Ectodermal cell (in vitro differentiated cells): ENCODE data around the gene SSC5D.

ENCODE experiments used
- H3K27ac ChIP-seq: 2 replicates; pipeline ENCODE4 v1.7.0; 2013; ENCODE audit warnings: mild to moderate bottlenecking, low read depth, low read length; ENCODE audit not compliant: insufficient read depth, poor library complexity, severe bottlenecking
- H3K27me3 ChIP-seq: 2 replicates; pipeline ENCODE4 v1.7.0; 2013; ENCODE audit warnings: mild to moderate bottlenecking, low read length; ENCODE audit not compliant: insufficient read depth, control insufficient read depth, poor library complexity, severe bottlenecking
- H3K36me3 ChIP-seq: one replicate; pipeline ENCODE4 v1.7.0; 2013; ENCODE audit warnings: low read length; ENCODE audit not compliant: control insufficient read depth, insufficient read depth
- H3K4me1 ChIP-seq: one replicate; pipeline ENCODE4 v1.7.0; 2013; ENCODE audit warnings: low read length; ENCODE audit not compliant: control insufficient read depth, insufficient read depth
- H3K4me3 ChIP-seq: 2 replicates; pipeline ENCODE4 v1.7.0; 2013; ENCODE audit warnings: low read depth, low read length, control low read depth; ENCODE audit not compliant: insufficient read depth
- H3K9me3 ChIP-seq: 2 replicates; pipeline ENCODE4 v1.7.0; 2013; ENCODE audit warnings: mild to moderate bottlenecking, low read length, moderate library complexity; ENCODE audit not compliant: control insufficient read depth
- WGBS, 2 experiments: methylation state at CpG; one replicate each; pipeline ENCODE4 v1.1.7; 2013; ENCODE audit warnings: missing lambda C conversion rate in 2 of 2; 5-methylcytosine and 5-hydroxymethylcytosine counted together

SSC5D gene

DNA sequence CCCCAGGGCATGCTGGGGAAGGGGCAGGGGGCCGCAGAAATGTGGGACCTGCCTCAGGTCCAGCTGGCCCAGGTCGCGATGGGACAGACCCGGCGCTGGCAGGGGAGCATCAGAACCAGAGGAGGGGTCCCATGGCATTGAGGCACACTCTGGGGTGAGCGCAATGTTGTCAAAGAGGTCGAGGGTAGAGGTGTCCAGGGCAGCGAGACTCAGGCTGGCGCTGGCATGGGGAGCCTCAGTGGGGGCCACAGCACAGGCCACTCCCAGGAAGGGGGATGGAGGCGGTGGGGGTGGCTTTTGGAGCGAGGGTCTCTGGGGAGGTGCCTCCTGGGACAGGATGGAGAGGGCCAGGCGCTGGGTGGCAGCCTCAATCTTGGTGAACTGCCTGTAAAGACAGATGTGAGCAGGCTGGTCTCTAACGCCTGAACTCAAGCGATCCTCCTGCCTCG, 24.6 kb upstream of the SSC5D start:
- H3K27me3 ChIP-seq = peaks cover 33% of the 10 kb centered on the region
- H3K36me3 ChIP-seq = no peaks in the 10 kb centered on the region
- no peak overlapping the region for H3K4me3 ChIP-seq
- peaks cover 19% of the 10 kb centered on the region for H3K4me1 ChIP-seq
- WGBS, 2 experiments = 78 to 82% methylated on average over 15 of the region's 15 CpGs
- H3K9me3 ChIP-seq = no peaks in the 10 kb centered on the region
- H3K27ac ChIP-seq = no peak overlapping the region

DNA sequence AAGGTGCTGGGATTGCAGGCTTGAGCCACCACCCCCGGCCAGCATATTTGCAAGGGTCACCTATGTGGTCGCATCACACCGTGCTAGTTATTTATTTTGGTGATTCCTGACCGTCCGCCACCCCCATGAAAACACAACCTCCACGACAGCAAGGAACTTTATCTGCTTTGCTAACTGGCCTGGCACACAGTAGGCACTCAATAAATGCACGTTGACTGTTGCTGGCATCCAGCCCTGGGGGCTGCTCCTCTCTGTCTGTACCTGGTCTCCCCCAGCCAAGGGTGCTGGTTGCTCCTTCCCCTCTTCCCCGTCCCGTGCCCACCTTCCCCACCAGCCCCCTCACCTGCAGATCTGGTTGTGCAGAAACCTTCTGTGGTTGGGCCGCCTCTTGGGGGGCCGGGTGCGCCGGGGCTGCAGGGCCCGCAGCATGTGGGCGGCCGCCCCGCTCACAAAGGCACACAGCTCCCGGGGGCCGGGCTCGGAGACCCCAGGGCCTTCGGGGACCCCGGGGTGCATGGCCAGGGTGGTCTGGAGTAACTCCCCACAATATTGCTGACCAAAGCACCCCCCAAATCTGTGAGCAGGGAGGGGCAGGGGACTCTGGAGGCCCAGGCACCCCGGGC, 24.1 kb upstream of the SSC5D start:
- Histone ChIP-seq H3K36me3 (no peaks in the 10 kb centered on the region), H3K27me3 (peaks cover 33% of the 10 kb centered on the region), H3K4me3 (no peak overlapping the region), H3K9me3 (no peaks in the 10 kb centered on the region), H3K4me1 (peaks cover 19% of the 10 kb centered on the region), H3K27ac (no peak overlapping the region)
- WGBS, 2 experiments = 74 to 76% methylated on average over 23 of the region's 23 CpGs

DNA sequence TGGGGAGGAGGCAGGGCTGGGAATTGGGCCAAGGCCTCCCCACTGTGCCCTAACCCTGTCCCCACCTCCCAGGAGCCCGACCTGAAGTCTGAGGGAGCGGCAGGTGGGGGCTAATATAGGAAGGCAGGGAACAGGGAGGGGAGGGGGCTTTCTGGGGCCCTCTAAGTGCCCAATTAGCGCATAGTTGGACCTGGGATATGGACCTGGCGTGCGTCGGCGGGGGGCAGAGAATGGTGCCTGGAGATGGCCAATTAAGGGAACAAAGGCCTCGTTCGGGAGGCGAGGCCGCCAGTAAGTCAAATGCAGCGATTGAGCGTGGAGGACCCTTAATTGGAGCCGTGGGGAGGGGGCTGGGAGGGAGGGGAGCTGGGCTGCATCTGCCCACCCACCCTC, 23.6 kb upstream of the SSC5D start, which contains the start of gene C19orf85:
Gene C19orf85, minus strand, starts transcription at position 90 of the 393 bp plus-strand sequence. CDS start 197 bp downstream, outside the sequence.
- Histone ChIP-seq H3K9me3 (no peaks in the 10 kb centered on the region), H3K4me1 (peaks cover 19% of the 10 kb centered on the region), H3K27ac (no peak within 1 kb of the TSS), H3K36me3 (no peaks in the 10 kb centered on the region), H3K4me3 (no peak within 1 kb of the TSS), H3K27me3 (peaks cover 33% of the 10 kb centered on the region)
- 17 to 19% methylated on average over 14 of the region's 14 CpGs for whole genome bisulfite sequencing, 2 experiments

DNA sequence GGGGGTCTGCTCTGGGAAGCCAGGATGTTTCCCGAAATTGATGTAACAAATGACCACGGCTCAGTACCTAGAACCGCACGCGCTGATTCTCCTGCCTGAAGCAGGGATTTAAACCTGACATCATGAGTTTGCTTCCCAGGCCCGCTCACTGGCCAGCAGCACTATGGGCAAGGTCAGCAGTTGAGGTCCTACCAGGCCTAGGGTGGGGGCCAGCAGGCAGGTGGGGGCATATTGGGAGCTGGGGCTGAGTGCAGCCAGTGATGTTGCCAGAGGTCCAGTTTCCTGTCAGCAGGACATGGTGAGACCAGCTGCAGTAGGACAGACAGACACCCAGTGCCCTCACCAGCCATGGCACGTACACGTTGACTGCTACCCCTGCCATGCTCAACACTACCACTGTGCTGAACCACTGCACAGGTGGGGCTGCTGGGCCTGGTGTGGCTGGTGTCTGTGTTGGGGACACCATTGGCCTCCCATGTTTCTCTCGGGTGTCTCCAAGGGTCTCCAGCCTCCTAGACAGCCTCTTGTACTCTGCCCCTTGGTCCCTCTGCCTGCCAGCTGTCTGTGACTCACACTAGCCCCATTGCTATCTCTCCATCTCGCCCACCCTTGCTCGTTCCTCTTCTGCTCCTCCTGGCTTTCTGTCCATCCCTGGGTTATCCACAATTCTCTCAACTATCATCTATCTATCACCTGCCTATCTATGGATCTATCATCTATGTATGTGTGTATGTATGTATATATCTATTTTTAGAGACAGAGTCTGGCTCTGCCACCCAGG, 22.6 kb upstream of the SSC5D start:
- no peak overlapping the region for H3K4me3 ChIP-seq
- H3K27me3 ChIP-seq = peaks cover 33% of the 10 kb centered on the region
- no peaks in the 10 kb centered on the region for H3K9me3 ChIP-seq
- 89 to 90% methylated on average over 11 of the region's 11 CpGs for WGBS, 2 experiments
- H3K4me1 ChIP-seq = peaks cover 15% of the 10 kb centered on the region
- H3K27ac ChIP-seq = no peak overlapping the region
- no peaks in the 10 kb centered on the region for H3K36me3 ChIP-seq

DNA sequence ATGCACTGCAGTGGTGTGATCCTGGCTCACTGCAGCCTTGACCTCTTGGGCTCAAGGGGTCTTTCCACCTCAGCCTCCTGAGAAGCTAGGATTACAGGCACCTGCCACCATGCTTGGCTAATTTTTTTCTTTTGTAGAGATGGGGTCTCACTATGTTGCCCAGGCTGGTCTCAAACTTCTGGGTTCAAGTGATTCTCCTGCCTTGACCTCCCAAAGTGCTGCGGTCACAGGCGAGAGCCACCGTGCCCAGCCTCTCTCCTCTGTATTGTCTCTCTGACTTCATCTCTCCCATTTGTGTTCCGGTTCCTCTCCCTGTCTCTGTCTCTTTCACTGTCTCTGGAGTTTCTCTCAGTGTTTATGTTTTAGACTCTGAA, 22.0 kb upstream of the SSC5D start:
- Histone ChIP-seq H3K4me3 (no peak overlapping the region), H3K27me3 (peaks cover 33% of the 10 kb centered on the region), H3K36me3 (no peaks in the 10 kb centered on the region), H3K9me3 (no peaks in the 10 kb centered on the region), H3K27ac (no peak overlapping the region), H3K4me1 (peaks cover 15% of the 10 kb centered on the region)
- 81 to 84% methylated on average over 4 of the region's 4 CpGs for WGBS, 2 experiments

DNA sequence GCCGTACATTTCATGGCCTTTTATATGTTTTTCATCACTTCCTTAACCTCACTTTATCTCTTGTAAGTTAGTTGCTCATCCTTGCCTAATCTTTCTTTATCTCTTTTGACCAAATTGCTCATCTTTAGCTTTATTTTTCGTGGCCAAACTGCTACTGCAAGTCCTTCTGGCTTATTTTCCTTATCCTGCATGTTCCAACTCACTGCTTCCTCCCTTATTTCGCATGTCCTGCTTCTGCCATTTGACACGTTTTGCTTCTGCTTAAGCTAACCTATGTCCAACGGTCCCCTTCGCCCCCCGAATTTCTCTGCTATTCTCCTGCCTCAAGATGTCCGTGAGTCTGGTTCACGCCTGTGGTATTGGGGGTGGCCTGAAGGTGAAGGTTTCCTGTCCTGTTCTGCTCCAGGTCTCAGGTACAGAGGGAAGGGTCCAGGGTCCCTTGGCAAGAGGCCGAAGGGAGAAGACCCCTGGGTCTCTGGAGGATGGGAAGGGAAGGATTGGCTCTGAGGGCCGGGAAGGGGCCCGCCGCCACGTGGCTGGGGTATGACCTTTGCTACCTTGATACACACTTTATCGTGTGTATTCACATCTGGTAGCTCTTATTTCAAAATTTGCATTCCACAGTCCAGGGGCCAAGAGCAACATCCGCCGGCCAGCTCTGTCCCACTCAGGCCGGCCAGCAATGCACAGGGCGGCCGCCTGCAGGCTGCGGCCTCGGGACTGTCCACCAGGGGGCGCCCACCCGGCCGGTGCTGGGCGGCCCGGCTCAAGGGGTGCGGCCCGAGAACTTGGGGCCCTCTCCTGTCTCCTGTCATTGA, 20.8 kb upstream of the SSC5D start:
- Histone ChIP-seq H3K27ac (no peak overlapping the region), H3K9me3 (no peaks in the 10 kb centered on the region), H3K36me3 (no peaks in the 10 kb centered on the region), H3K4me3 (no peak overlapping the region), H3K27me3 (peaks cover 29% of the 10 kb centered on the region), H3K4me1 (peaks cover 15% of the 10 kb centered on the region)
- 47 to 48% methylated on average over 29 of the region's 29 CpGs for WGBS, 2 experiments

DNA sequence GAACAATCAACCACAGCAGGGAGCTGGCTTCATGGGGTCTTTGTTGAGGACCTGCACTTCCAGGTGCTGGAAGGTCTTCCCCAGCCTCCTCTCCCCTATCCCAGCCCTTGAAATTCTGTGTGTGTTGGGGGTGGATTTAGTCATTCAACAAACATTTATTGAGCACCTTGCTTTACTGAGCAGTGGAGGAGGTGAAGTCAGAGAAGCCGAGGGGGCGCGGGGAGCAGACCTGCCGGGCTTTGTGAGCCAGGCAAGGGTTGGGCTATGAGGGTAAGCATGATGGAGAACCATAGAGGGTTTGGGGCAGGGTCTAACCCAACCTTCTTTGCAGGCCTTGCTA, 20.2 kb upstream of the SSC5D start:
- Histone ChIP-seq H3K27me3 (peaks cover 25% of the 10 kb centered on the region), H3K27ac (no peak overlapping the region), H3K4me3 (no peak overlapping the region), H3K4me1 (peaks cover 16% of the 10 kb centered on the region), H3K9me3 (no peaks in the 10 kb centered on the region), H3K36me3 (no peaks in the 10 kb centered on the region)
- WGBS, 2 experiments = 20 to 24% methylated on average over 4 of the region's 4 CpGs

DNA sequence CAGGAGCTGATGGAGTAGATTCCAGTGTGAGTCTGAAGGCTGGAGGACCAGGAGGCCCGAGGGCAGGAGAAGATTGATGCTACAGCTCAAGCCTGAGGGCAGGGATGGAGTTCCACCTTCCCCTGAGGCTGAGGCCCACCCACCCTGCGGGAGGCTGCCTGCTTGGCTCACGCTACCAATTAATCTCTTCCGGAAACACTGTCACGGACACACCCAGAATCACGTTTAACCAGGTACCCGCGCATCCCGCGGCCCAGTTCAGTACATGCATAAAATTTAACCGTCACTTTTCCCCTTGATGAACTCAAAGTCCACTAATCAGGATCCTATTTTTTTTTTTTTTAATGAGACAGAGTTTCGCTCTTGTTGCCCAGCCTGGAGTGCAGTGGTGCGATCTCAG, 17.0 kb upstream of the SSC5D start:
- no peak overlapping the region for H3K27ac ChIP-seq
- H3K9me3 ChIP-seq = no peaks in the 10 kb centered on the region
- peaks cover 19% of the 10 kb centered on the region for H3K4me1 ChIP-seq
- 89 to 91% methylated on average over 13 of the region's 13 CpGs for whole genome bisulfite sequencing, 2 experiments
- no peaks in the 10 kb centered on the region for H3K36me3 ChIP-seq
- no peak overlapping the region for H3K4me3 ChIP-seq
- H3K27me3 ChIP-seq = no peaks in the 10 kb centered on the region

DNA sequence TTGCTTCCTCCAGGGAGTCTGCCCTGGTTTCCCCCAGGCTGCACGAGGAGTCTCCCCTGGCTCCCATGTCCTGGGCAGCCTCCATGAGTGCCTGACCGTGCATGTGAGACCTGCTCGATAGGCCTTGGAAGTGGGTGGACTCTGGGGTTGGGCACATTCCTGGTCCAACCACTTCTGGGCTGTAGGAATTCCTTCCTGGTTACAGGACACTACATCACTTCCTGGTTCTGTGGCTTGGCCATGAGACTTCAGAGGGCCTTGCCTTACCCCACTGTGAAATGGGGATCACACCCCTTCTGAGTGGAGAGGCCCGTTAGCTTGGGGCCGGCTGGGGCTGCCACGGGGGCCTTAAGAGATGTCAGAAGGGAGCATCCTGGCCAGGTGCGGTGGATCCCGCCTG, 15.8 kb upstream of the SSC5D start:
- H3K27ac ChIP-seq = no peak overlapping the region
- no peaks in the 10 kb centered on the region for H3K36me3 ChIP-seq
- no peaks in the 10 kb centered on the region for H3K27me3 ChIP-seq
- H3K4me1 ChIP-seq = peaks cover 19% of the 10 kb centered on the region
- no peaks in the 10 kb centered on the region for H3K9me3 ChIP-seq
- no peak overlapping the region for H3K4me3 ChIP-seq
- WGBS, 2 experiments = 90 to 95% methylated on average over 8 of the region's 8 CpGs
